ENCODE results near the gene ZNF236. TPM values are rescaled to one million over a fixed set of nuclear protein-coding genes. Genes with fewer than 3 reads are reported as not detected.

The ZNF236 gene
- total and polyA plus RNA-seq, 10 of the 15 experiments (the other 5 are each of a cell fraction or from before 2014, with no cell fraction given) = 1.0 to 14.4 (median 5.9) TPM

DNA sequence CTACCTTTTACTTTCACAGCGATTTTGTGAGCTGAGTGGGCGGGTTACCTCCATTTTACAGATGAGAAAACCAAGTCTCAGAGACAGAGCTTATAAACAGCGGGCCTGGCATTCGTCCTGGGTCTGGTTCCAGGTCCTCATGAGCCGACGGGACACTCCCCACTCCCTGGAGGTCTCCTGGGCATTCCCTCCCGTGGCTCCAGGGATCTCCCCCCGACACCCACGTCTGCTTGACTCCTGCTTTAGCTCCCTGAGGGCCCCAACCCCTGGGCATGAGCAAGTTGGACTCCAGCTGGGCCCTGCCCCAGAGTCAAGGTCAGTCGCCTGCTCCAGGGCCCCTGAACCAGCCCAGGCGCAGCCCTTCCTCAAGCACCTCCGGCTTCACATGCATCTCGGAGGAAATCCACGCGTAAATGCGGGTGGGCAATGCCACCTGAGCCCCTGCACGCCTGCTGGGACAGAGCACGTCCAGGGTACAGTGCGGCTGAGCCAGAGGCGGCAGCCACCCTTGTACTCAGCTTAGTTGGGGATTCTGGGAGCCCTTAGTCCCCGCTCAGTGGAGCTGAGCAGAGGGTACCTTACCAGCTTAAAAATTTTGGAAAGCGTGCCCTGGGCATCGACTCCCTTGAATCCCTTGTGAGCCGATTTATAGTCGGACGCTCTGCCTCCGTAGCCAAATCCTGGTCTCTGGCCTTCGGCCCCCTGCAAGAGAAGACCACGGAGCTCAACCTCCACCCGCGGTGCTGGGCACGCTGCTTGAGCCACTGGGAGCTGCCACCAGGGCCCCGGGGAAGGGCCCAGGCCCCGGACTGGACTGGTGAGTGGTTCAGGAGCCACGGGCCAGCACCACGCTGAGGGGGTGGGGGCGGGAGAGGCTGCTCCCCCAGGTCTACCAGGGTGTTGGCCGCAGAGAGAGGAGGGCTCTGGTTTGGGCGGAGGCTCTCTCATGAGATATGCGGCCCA lies 162.1 kb downstream of the ZNF236 start (continued):
- TF ChIP-seq CBX5 (IDR thresholded peaks at IDR 0.05; ENCODE audit: low read depth) = no peak
- TF ChIP-seq, protein P1, sequence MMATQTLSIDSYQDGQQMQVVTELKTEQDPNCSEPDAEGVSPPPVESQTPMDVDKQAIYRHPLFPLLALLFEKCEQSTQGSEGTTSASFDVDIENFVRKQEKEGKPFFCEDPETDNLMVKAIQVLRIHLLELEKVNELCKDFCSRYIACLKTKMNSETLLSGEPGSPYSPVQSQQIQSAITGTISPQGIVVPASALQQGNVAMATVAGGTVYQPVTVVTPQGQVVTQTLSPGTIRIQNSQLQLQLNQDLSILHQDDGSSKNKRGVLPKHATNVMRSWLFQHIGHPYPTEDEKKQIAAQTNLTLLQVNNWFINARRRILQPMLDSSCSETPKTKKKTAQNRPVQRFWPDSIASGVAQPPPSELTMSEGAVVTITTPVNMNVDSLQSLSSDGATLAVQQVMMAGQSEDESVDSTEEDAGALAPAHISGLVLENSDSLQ (IDR thresholded peaks at IDR 0.05) = no peak

DNA sequence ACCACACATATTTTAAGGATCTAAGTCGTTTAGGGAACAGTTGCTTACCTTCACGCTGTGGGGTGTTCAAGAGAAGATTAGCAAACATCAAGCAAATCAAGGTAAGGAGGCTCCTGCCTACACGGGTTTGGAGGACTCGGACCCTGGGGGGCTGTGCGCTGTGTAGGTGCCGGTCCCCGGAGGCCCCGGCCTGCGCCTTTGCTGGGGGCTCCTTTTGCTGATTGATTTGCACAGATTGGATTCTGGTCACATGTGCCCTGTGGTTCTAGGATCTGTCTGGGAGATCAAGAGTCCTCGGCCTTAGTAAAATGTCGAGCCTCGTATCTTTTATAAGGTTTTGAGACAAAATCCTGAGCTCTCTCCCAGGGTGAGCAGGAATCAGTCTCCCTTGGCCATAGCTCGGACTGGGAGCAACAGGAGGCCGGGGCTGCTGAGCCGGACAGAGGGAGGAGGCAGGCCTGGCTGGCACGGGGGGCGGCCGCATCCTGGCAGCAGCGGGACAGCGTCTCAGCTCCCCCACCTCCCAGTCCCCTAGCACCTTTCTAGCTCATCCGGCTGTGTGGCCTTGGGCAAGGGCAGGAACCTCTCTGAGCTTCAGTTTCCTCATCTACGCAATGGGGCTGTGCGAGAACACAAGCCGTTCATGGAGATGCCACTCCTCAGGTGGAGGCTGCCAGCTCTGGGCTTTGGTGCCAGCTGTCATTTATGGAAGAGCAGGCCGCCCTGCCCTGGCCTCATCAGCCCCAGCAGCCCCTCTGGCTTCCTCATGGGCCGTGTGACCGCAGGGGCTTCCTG lies 163.0 kb downstream of the ZNF236 start:
- SMC1A ChIA-PET (ENCODE audit: uncharacterized antibody, unreplicated experiment) = interaction anchor here (1.3 to 7.6 kb wide), 4 partner anchors 10 to 182 kb away, joined by 4 to 140 read pairs (median 51); no protein-coding TSS in a partner anchor
- Histone ChIP-seq H3K9me3 (replicated peaks; ENCODE audit: control insufficient read depth, insufficient read depth, low read length) (no peaks in the 10 kb centered on the region), H3K36me3 (ENCODE audit: control insufficient read depth in 2 of 2, insufficient read depth in 2 of 2, low read length in 1 of 2) (no peaks in the 10 kb centered on the region), H4K20me1 (ENCODE audit: control insufficient read depth, insufficient read depth) (no peaks in the 10 kb centered on the region), H3K4me2 (ENCODE audit: control insufficient read depth, insufficient read depth) (no peak overlapping the region), H3K27me3 (replicated peaks in 1 of 2; ENCODE audit: control insufficient read depth in 2 of 2, insufficient read depth in 2 of 2, low read length in 1 of 2) (no peaks in the 10 kb centered on the region), H3K4me1 (ENCODE audit: control insufficient read depth, insufficient read depth, low read length) (peaks cover 25% of the 10 kb centered on the region), H2AFZ (ENCODE audit: control insufficient read depth, low read depth, low read length) (no peak overlapping the region), H3K27ac (ENCODE audit: control insufficient read depth, insufficient read depth) (no peak overlapping the region), H3K79me2 (ENCODE audit: control insufficient read depth, insufficient read depth, low read length) (no peaks in the 10 kb centered on the region), H3K4me3 (no peak overlapping the region), H3K9ac (ENCODE audit: control insufficient read depth, insufficient read depth, low read length) (no peak overlapping the region)
- intact Hi-C loops (cut with micrococcal nuclease; ENCODE audit: unreplicated experiment) (no loop called here), in situ Hi-C loops (cut with MboI) (loop anchor here (10.0 kb wide), 1 partner anchor 181 kb away; no protein-coding TSS in a partner anchor)
- 86% methylated on average over 27 of the region's 27 CpGs for WGBS (ENCODE audit: insufficient coverage, insufficient replicate concordance, low lambda C conversion rate, missing lambda C conversion rate)
- BruUV-seq (replicated peaks) = no TSS peak
- DNase-seq (ENCODE audit: low read depth, low spot score) (no peak), ATAC-seq (no peak), FAIRE-seq (no peak)
- CTCF ChIA-PET = interaction anchor here (0.7 to 12.7 kb wide), 11 partner anchors 10 to 311 kb away, joined by 3 to 236 read pairs (median 39); no protein-coding TSS in a partner anchor
- POLR2A ChIA-PET = interaction anchor here (0.6 to 1.8 kb wide), 2 partner anchors 108 to 182 kb away, joined by 3 to 4 read pairs; no protein-coding TSS in a partner anchor
- RAD21 ChIA-PET (ENCODE audit: unreplicated experiment) = interaction anchor here (0.8 to 5.5 kb wide), 4 partner anchors 15 to 94 kb away, joined by 3 to 70 read pairs (median 36); no protein-coding TSS in a partner anchor
- TF ChIP-seq PML (IDR thresholded peaks at IDR 0.05; ENCODE audit: low read length) = no peak
- no peak for TF ChIP-seq PAX5 (IDR thresholded peaks at IDR 0.05; ENCODE audit: borderline replicate concordance, low read depth, low read length)
- no peak for TF ChIP-seq IKZF2 (IDR thresholded peaks at IDR 0.05)
- TF ChIP-seq, protein P2, sequence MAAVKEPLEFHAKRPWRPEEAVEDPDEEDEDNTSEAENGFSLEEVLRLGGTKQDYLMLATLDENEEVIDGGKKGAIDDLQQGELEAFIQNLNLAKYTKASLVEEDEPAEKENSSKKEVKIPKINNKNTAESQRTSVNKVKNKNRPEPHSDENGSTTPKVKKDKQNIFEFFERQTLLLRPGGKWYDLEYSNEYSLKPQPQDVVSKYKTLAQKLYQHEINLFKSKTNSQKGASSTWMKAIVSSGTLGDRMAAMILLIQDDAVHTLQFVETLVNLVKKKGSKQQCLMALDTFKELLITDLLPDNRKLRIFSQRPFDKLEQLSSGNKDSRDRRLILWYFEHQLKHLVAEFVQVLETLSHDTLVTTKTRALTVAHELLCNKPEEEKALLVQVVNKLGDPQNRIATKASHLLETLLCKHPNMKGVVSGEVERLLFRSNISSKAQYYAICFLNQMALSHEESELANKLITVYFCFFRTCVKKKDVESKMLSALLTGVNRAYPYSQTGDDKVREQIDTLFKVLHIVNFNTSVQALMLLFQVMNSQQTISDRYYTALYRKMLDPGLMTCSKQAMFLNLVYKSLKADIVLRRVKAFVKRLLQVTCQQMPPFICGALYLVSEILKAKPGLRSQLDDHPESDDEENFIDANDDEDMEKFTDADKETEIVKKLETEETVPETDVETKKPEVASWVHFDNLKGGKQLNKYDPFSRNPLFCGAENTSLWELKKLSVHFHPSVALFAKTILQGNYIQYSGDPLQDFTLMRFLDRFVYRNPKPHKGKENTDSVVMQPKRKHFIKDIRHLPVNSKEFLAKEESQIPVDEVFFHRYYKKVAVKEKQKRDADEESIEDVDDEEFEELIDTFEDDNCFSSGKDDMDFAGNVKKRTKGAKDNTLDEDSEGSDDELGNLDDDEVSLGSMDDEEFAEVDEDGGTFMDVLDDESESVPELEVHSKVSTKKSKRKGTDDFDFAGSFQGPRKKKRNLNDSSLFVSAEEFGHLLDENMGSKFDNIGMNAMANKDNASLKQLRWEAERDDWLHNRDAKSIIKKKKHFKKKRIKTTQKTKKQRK (IDR thresholded peaks at IDR 0.05; ENCODE audit: low read depth, low read length) = no peak
- no peak for TF ChIP-seq JUNB (IDR thresholded peaks at IDR 0.05)
- no peak for TF ChIP-seq YY1 (IDR thresholded peaks at IDR 0.05; ENCODE audit: low read depth, low read length)
- no peak for TF ChIP-seq KLF5 (IDR thresholded peaks at IDR 0.05; ENCODE audit: partially characterized antibody)
- no peak for TF ChIP-seq SP1 (IDR thresholded peaks at IDR 0.05; ENCODE audit: low read depth, low read length)
- TF ChIP-seq, protein P3, sequence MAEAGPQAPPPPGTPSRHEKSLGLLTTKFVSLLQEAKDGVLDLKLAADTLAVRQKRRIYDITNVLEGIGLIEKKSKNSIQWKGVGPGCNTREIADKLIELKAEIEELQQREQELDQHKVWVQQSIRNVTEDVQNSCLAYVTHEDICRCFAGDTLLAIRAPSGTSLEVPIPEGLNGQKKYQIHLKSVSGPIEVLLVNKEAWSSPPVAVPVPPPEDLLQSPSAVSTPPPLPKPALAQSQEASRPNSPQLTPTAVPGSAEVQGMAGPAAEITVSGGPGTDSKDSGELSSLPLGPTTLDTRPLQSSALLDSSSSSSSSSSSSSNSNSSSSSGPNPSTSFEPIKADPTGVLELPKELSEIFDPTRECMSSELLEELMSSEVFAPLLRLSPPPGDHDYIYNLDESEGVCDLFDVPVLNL (IDR thresholded peaks at IDR 0.05; ENCODE audit: low read depth, low read length) = no peak
- no peak for TF ChIP-seq CHD4 (IDR thresholded peaks at IDR 0.05)
- no peak for TF ChIP-seq CHD2 (IDR thresholded peaks at IDR 0.05; ENCODE audit: borderline replicate concordance, low read depth, low read length)
- no peak for TF ChIP-seq IKZF1 (conservative IDR thresholded peaks at IDR 0.05)
- TF ChIP-seq PAX8 (IDR thresholded peaks at IDR 0.05) = no peak
- no peak for TF ChIP-seq NFYB (IDR thresholded peaks at IDR 0.05; ENCODE audit: insufficient read depth, low read depth, low read length)
